ENCODE measurements around the gene SCNN1G.

Gene SCNN1G

GRCh38 chr16:23206986-23207385 is 24.4 kb downstream of the SCNN1G start:
- Histone ChIP-seq H3K79me2 (ENCODE audit: insufficient read depth, low read length) (no peaks in the 10 kb centered on the region), H3K4me3 (ENCODE audit: insufficient read depth, low read length, poor library complexity, severe bottlenecking) (no peak overlapping the region), H3K27ac (ENCODE audit: low read depth, low read length) (no peak overlapping the region), H3F3A (ENCODE audit: insufficient read depth) (no peaks in the 10 kb centered on the region), H3K4me2 (ENCODE audit: low read depth, low read length, poor library complexity, severe bottlenecking) (no peak overlapping the region), H3K9ac (ENCODE audit: low read length) (no peak overlapping the region), H3K9me2 (replicated peaks; ENCODE audit: insufficient read depth, low read length) (no peaks in the 10 kb centered on the region), H4K20me1 (ENCODE audit: low read depth, low read length) (no peaks in the 10 kb centered on the region), H3K9me3 (ENCODE audit: insufficient read depth, low read length) (no peaks in the 10 kb centered on the region), H3K36me3 (ENCODE audit: low read length) (no peaks in the 10 kb centered on the region), H3K27me3 (ENCODE audit: low read length) (no peaks in the 10 kb centered on the region), H2AFZ (ENCODE audit: low read depth, low read length, severe bottlenecking) (no peak overlapping the region)
- TF ChIP-seq CTCF (IDR thresholded peaks at IDR 0.05; ENCODE audit: insufficient read depth, low read length, poor library complexity, severe bottlenecking) = no peak
- TF ChIP-seq EZH2phosphoT487 (conservative IDR thresholded peaks at IDR 0.05; ENCODE audit: low read length) = no peak

GRCh38 chr16:23207485-23207884 is 24.9 kb downstream of the SCNN1G start:
- H3K27me3 ChIP-seq (ENCODE audit: low read length) = no peaks in the 10 kb centered on the region
- H3K36me3 ChIP-seq (ENCODE audit: low read length) = no peaks in the 10 kb centered on the region
- no peaks in the 10 kb centered on the region for H3K9me2 ChIP-seq (replicated peaks; ENCODE audit: insufficient read depth, low read length)
- no peaks in the 10 kb centered on the region for H4K20me1 ChIP-seq (ENCODE audit: low read depth, low read length)
- TF ChIP-seq CTCF (IDR thresholded peaks at IDR 0.05; ENCODE audit: insufficient read depth, low read length, poor library complexity, severe bottlenecking) (no peak), EZH2phosphoT487 (conservative IDR thresholded peaks at IDR 0.05; ENCODE audit: low read length) (no peak)
- H3K9me3 ChIP-seq (ENCODE audit: insufficient read depth, low read length) = no peaks in the 10 kb centered on the region
- no peak overlapping the region for H3K27ac ChIP-seq (ENCODE audit: low read depth, low read length)
- H3K4me3 ChIP-seq (ENCODE audit: insufficient read depth, low read length, poor library complexity, severe bottlenecking) = no peak overlapping the region
- no peak overlapping the region for H3K4me2 ChIP-seq (ENCODE audit: low read depth, low read length, poor library complexity, severe bottlenecking)
- no peak overlapping the region for H3K9ac ChIP-seq (ENCODE audit: low read length)
- H3K79me2 ChIP-seq (ENCODE audit: insufficient read depth, low read length) = no peaks in the 10 kb centered on the region
- H3F3A ChIP-seq (ENCODE audit: insufficient read depth) = no peaks in the 10 kb centered on the region
- no peak overlapping the region for H2AFZ ChIP-seq (ENCODE audit: low read depth, low read length, severe bottlenecking)

GRCh38 chr16:23209606-23210005 is 27.1 kb downstream of the SCNN1G start:
- H3K9me2 ChIP-seq (replicated peaks; ENCODE audit: insufficient read depth, low read length) = no peaks in the 10 kb centered on the region
- H3K9ac ChIP-seq (ENCODE audit: low read length) = no peak overlapping the region
- no peaks in the 10 kb centered on the region for H3K9me3 ChIP-seq (ENCODE audit: insufficient read depth, low read length)
- no peaks in the 10 kb centered on the region for H3K27me3 ChIP-seq (ENCODE audit: low read length)
- no peaks in the 10 kb centered on the region for H3K79me2 ChIP-seq (ENCODE audit: insufficient read depth, low read length)
- no peaks in the 10 kb centered on the region for H3K36me3 ChIP-seq (ENCODE audit: low read length)
- H4K20me1 ChIP-seq (ENCODE audit: low read depth, low read length) = no peaks in the 10 kb centered on the region
- no peak overlapping the region for H3K4me3 ChIP-seq (ENCODE audit: insufficient read depth, low read length, poor library complexity, severe bottlenecking)
- H3K4me2 ChIP-seq (ENCODE audit: low read depth, low read length, poor library complexity, severe bottlenecking) = no peak overlapping the region
- H3K27ac ChIP-seq (ENCODE audit: low read depth, low read length) = no peak overlapping the region
- no peak overlapping the region for H2AFZ ChIP-seq (ENCODE audit: low read depth, low read length, severe bottlenecking)
- no peaks in the 10 kb centered on the region for H3F3A ChIP-seq (ENCODE audit: insufficient read depth)
- no peak for TF ChIP-seq EZH2phosphoT487 (conservative IDR thresholded peaks at IDR 0.05; ENCODE audit: low read length)
- TF ChIP-seq CTCF (IDR thresholded peaks at IDR 0.05; ENCODE audit: insufficient read depth, low read length, poor library complexity, severe bottlenecking) = no peak

Data from SU-DHL-6 (cell line).